ENCODE data around the gene ARMC7. TPM values are rescaled to one million over a fixed set of nuclear protein-coding genes. Genes with fewer than 3 reads are reported as not detected.

ARMC7 gene
- total and polyA plus RNA-seq, 2 of the 13 experiments (the other 11 are each of a cell fraction or from before 2014, with no cell fraction given), result 3.9 to 4.2 TPM

DNA sequence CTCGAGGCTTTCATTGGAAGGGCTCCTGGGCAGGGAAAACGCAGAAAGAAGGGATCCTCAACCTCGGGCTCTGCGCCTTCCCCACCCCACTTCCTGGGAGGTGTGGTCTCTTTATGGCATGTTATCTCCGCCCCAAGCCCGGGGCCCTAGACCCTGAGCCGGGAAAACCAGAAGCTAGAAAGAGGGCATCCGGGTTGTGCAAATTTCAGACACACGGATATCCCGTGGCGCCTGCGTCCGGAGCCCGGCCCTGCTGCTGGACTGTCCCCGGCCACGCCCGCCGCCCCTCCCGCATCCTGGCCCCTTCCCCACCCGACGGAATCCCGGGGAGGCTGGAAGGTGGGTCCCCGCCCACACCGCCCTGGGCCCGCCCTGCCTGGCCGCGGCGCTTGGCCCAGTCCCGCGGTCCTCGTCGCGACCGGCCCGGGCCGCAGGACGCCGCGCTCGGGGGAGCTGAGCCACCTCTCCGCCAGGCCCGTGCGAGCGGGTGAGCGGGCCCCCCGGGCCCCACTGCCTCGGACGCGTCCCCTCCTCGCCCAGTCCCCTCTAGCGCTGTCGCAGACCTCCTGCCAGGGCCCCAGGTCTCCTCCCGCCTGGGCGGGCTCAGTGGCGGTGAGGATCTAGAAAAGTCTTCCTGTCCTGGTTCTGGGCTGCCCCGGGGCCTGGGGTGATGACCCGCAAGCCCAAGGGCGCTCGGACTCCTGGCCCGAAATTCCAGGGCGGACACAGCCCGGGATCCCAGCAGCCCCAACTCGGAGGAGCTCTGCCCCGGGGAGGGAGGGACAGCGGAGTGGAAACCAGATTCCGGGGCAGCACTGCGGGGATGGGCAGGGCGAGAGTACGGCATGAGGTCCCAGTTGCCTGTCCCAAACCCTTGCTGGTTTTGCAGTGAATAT, 22.0 kb upstream of the ARMC7 start, which contains the start of gene SLC16A5 (continued):
- no peak for TF ChIP-seq ZNF496 (CRISPR knock-in tag; IDR thresholded peaks at IDR 0.05; ENCODE audit: insufficient replicate concordance)
- no peak for TF ChIP-seq ZNF775 (CRISPR knock-in tag; IDR thresholded peaks at IDR 0.05; ENCODE audit: borderline replicate concordance)
- TF ChIP-seq, protein P1, sequence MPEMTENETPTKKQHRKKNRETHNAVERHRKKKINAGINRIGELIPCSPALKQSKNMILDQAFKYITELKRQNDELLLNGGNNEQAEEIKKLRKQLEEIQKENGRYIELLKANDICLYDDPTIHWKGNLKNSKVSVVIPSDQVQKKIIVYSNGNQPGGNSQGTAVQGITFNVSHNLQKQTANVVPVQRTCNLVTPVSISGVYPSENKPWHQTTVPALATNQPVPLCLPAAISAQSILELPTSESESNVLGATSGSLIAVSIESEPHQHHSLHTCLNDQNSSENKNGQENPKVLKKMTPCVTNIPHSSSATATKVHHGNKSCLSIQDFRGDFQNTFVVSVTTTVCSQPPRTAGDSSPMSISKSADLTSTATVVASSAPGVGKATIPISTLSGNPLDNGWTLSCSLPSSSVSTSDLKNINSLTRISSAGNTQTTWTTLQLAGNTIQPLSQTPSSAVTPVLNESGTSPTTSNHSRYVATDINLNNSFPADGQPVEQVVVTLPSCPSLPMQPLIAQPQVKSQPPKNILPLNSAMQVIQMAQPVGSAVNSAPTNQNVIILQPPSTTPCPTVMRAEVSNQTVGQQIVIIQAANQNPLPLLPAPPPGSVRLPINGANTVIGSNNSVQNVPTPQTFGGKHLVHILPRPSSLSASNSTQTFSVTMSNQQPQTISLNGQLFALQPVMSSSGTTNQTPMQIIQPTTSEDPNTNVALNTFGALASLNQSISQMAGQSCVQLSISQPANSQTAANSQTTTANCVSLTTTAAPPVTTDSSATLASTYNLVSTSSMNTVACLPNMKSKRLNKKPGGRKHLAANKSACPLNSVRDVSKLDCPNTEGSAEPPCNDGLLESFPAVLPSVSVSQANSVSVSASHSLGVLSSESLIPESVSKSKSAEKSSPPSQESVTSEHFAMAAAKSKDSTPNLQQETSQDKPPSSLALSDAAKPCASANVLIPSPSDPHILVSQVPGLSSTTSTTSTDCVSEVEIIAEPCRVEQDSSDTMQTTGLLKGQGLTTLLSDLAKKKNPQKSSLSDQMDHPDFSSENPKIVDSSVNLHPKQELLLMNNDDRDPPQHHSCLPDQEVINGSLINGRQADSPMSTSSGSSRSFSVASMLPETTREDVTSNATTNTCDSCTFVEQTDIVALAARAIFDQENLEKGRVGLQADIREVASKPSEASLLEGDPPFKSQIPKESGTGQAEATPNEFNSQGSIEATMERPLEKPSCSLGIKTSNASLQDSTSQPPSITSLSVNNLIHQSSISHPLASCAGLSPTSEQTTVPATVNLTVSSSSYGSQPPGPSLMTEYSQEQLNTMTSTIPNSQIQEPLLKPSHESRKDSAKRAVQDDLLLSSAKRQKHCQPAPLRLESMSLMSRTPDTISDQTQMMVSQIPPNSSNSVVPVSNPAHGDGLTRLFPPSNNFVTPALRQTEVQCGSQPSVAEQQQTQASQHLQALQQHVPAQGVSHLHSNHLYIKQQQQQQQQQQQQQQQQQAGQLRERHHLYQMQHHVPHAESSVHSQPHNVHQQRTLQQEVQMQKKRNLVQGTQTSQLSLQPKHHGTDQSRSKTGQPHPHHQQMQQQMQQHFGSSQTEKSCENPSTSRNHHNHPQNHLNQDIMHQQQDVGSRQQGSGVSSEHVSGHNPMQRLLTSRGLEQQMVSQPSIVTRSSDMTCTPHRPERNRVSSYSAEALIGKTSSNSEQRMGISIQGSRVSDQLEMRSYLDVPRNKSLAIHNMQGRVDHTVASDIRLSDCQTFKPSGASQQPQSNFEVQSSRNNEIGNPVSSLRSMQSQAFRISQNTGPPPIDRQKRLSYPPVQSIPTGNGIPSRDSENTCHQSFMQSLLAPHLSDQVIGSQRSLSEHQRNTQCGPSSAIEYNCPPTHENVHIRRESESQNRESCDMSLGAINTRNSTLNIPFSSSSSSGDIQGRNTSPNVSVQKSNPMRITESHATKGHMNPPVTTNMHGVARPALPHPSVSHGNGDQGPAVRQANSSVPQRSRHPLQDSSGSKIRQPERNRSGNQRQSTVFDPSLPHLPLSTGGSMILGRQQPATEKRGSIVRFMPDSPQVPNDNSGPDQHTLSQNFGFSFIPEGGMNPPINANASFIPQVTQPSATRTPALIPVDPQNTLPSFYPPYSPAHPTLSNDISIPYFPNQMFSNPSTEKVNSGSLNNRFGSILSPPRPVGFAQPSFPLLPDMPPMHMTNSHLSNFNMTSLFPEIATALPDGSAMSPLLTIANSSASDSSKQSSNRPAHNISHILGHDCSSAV (CRISPR knock-in tag; IDR thresholded peaks at IDR 0.05; ENCODE audit: borderline replicate concordance), result no peak
- TF ChIP-seq, protein P2, sequence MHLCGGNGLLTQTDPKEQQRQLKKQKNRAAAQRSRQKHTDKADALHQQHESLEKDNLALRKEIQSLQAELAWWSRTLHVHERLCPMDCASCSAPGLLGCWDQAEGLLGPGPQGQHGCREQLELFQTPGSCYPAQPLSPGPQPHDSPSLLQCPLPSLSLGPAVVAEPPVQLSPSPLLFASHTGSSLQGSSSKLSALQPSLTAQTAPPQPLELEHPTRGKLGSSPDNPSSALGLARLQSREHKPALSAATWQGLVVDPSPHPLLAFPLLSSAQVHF (CRISPR knock-in tag; IDR thresholded peaks at IDR 0.05), result no peak
- TF ChIP-seq ISL2 (CRISPR knock-in tag; IDR thresholded peaks at IDR 0.05), result peak; percentile 57; the same call in 1 of the 2 replicates
- TF ChIP-seq ZNF703 (CRISPR knock-in tag; IDR thresholded peaks at IDR 0.05; ENCODE audit: borderline replicate concordance), result no peak
- 0 out of 2 replicates have a peak, but pooled peaks have one; percentile 32 for TF ChIP-seq ZNF160 (CRISPR knock-in tag; IDR thresholded peaks at IDR 0.05)
- no peak for TF ChIP-seq SRY (CRISPR knock-in tag; IDR thresholded peaks at IDR 0.05)
- no peak for TF ChIP-seq ZNF563 (CRISPR knock-in tag; IDR thresholded peaks at IDR 0.05)
- no peak for TF ChIP-seq FOXM1 (CRISPR knock-in tag; IDR thresholded peaks at IDR 0.05)
- TF ChIP-seq, protein P3, sequence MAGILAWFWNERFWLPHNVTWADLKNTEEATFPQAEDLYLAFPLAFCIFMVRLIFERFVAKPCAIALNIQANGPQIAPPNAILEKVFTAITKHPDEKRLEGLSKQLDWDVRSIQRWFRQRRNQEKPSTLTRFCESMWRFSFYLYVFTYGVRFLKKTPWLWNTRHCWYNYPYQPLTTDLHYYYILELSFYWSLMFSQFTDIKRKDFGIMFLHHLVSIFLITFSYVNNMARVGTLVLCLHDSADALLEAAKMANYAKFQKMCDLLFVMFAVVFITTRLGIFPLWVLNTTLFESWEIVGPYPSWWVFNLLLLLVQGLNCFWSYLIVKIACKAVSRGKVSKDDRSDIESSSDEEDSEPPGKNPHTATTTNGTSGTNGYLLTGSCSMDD (CRISPR knock-in tag; IDR thresholded peaks at IDR 0.05), result no peak
- TF ChIP-seq ELF3 (CRISPR knock-in tag; IDR thresholded peaks at IDR 0.05), result no peak; the same call in 1 of the 2 replicates
- TF ChIP-seq YEATS2 (CRISPR knock-in tag; IDR thresholded peaks at IDR 0.05; ENCODE audit: borderline replicate concordance), result peak; percentile 58; the same call in 1 of the 2 replicates
- peak; percentile 32; the same call in 1 of the 2 replicates for TF ChIP-seq HNF4A (CRISPR knock-in tag; IDR thresholded peaks at IDR 0.05)
- no peak for TF ChIP-seq PAWR (CRISPR knock-in tag; IDR thresholded peaks at IDR 0.05; ENCODE audit: borderline replicate concordance)
- TF ChIP-seq AKAP8 (CRISPR knock-in tag; IDR thresholded peaks at IDR 0.05), result 0 out of 2 replicates have a peak, but pooled peaks have one; percentile 17
